Upper lobe of left lung (tissue), 6 donors: ENCODE results near the gene BPNT1. TPM values are rescaled to one million over a fixed set of nuclear protein-coding genes. Genes with fewer than 3 reads are reported as not detected.
"Not testable (repeated sequence)": the region's sequence is repeated elsewhere in the genome, so short reads cannot be mapped to it uniquely, and the experiment has no call there.

Experiments used
- ATAC-seq, 2 donors: fragments of 200-7000 bp; cut with Tn5 transposase; one replicate each; pipeline ENCODE4 v1.9.1; 2022; ENCODE audit warnings: mild to moderate bottlenecking in 2 of 2, moderate library complexity in 2 of 2; ENCODE audit not compliant: low FRiP score in 2 of 2
- DNase-seq, 2 donors: peaks; one replicate each; pipeline ENCODE4 v3.0.0-alpha.2; 2019 to 2020
- H3K27ac ChIP-seq, 4 donors: fragments of 200-600 bp; sonication (generic); one replicate each; pipeline ENCODE4 v1.5.1; 2016 to 2019
- H3K27me3 ChIP-seq, 4 donors: fragments of 200-600 bp; sonication (generic); one replicate each; pipeline ENCODE4 v1.5.1; 2017 to 2019
- H3K36me3 ChIP-seq, 4 donors: fragments of 200-600 bp; sonication (generic); one replicate each; pipeline ENCODE4 v1.5.1; 2016 to 2019
- H3K4me1 ChIP-seq, 4 donors: fragments of 200-600 bp; sonication (generic); one replicate each; pipeline ENCODE4 v1.5.1; 2018 to 2019
- H3K4me3 ChIP-seq, 4 donors: fragments of 200-600 bp; sonication (generic); one replicate each; pipeline ENCODE4 v1.5.1; 2017 to 2019; ENCODE audit warnings: mild to moderate bottlenecking in 2 of 4, moderate library complexity in 1 of 4
- H3K9me3 ChIP-seq, 4 donors: fragments of 200-600 bp; sonication (generic); one replicate each; pipeline ENCODE4 v1.5.1; 2018 to 2019
- EP300 ChIP-seq, 4 donors: sonication (generic); formaldehyde crosslinking; IDR thresholded peaks; one replicate each; pipeline ENCODE4 v1.5.1; 2017; ENCODE audit warnings: antibody characterized with exemption in 4 of 4, control low read depth in 2 of 4
- POLR2A ChIP-seq, 4 donors: fragments of 450-650 bp; IDR thresholded peaks; one replicate each; pipeline ENCODE4 v1.5.1; 2016 to 2017; ENCODE audit warnings: antibody characterized with exemption in 4 of 4, mild to moderate bottlenecking in 2 of 4
- POLR2AphosphoS5 ChIP-seq, 2 donors: sonication (generic); formaldehyde crosslinking; IDR thresholded peaks; one replicate each; pipeline ENCODE4 v1.5.1; 2017; ENCODE audit warnings: antibody characterized with exemption in 2 of 2
- WGBS, 2 donors: methylation state at CpG; one replicate each; pipeline ENCODE4 v1.1.5; 2017 to 2018; 5-methylcytosine and 5-hydroxymethylcytosine counted together
- total RNA-seq, 6 donors: library from RNA; depleted of rRNA in 4 of 6; stranded (reverse); fragments of >200 nt in 4 of 6; gene quantifications; one replicate each; pipeline versions ENCODE4 v1.1.0 to v1.2.1, GENCODE V29; 2016 to 2021
- TF ChIP-seq, protein P1 (sequence below), 6 experiments: fragments of 450-650 bp in 4 of 6; fragments of 200-600 bp in 2 of 6; sonication (generic) in 2 of 6; IDR thresholded peaks; one replicate each; pipeline ENCODE4 v1.5.1; 2016 to 2019; ENCODE audit warnings: antibody characterized with exemption in 6 of 6
- donor health status: DM: no; HTN: no; CAD: no; lungs with moderate emphysema.
- donor health status: DM: no; HTN: yes; CAD: no; lungs with severe emphysema.

BPNT1 gene
- total RNA-seq, 6 donors from 2014 or later: 14.7 to 23.9 (median 21.7) TPM

DNA sequence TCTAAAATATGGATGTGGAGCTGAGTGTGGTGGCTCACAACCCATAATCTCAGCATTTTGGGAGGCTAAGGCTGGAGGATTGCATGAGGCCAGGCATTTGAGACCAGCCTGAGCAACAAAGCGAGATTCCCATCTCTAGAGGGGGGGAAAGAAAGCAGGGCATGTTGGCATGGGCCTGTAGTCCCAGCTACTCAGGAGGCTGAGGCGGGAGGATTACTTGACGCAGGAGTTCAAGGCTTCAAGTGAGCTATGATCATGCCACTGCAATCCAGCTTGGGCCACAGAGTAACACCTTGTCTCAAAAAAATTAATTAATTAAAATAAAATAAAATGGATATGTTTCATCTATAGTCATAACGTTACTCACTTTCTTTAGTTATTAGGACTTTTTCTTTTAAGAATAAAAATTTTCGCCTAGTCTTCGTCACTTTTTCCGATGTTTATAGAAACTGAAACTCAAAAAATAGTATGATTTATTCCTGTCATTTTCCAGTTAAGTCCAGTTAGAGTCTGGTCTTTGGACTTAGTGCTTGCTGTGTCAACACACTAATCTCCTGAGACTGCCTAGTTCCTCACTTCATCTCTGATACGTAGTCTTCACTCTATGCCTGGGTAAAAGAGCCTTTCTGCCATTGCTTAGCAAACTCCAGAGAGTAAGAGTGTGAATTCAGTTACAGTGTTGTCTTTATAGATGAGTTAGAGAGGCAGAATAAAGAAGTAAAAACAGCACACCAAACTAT is 32.4 kb upstream of the BPNT1 start:
- Histone ChIP-seq H3K27me3 (no peaks in the 10 kb centered on the region), H3K4me3 (no peak overlapping the region), H3K4me1 (no peaks in the 10 kb centered on the region), H3K9me3 (no peaks in the 10 kb centered on the region), H3K36me3 (peaks cover 0 to 36% (median 10%) of the 10 kb centered on the region in 4 donors), H3K27ac (no peak overlapping the region)
- no peak for TF ChIP-seq POLR2A (IDR thresholded peaks at IDR 0.05)
- TF ChIP-seq POLR2AphosphoS5 (IDR thresholded peaks at IDR 0.05): no peak
- no peak for TF ChIP-seq EP300 (IDR thresholded peaks at IDR 0.05)
- TF ChIP-seq, protein P1, sequence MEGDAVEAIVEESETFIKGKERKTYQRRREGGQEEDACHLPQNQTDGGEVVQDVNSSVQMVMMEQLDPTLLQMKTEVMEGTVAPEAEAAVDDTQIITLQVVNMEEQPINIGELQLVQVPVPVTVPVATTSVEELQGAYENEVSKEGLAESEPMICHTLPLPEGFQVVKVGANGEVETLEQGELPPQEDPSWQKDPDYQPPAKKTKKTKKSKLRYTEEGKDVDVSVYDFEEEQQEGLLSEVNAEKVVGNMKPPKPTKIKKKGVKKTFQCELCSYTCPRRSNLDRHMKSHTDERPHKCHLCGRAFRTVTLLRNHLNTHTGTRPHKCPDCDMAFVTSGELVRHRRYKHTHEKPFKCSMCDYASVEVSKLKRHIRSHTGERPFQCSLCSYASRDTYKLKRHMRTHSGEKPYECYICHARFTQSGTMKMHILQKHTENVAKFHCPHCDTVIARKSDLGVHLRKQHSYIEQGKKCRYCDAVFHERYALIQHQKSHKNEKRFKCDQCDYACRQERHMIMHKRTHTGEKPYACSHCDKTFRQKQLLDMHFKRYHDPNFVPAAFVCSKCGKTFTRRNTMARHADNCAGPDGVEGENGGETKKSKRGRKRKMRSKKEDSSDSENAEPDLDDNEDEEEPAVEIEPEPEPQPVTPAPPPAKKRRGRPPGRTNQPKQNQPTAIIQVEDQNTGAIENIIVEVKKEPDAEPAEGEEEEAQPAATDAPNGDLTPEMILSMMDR (IDR thresholded peaks at IDR 0.05): no peak
- ATAC-seq (no peak), DNase-seq (no peak)
- 87 to 93% methylated on average over 8 of the region's 8 CpGs for WGBS, 2 donors

DNA sequence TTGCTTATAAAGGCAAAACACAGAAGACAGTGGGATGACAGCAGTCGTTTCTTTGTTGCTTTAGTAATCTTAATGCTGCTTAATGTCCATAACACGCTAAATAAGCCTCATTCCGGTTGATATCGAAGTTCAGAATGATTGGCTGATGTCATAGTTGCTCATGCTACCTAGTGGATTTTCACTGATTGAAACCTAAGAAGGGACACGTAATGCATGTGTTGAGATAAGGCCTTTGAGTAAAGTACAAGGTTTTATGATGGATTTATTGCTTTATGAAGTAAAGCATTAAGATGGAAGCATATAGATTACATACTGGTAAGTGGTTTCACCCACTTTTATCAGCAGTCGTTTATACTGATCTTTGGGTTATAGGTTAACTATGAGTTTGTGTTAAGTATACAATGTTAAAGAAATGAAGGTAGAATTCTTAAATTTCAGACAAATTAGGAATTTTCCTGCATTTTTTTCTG is 29.5 kb upstream of the BPNT1 start:
- no peak for ATAC-seq
- 79 to 87% methylated on average over 6 of the region's 6 CpGs for WGBS, 2 donors

DNA sequence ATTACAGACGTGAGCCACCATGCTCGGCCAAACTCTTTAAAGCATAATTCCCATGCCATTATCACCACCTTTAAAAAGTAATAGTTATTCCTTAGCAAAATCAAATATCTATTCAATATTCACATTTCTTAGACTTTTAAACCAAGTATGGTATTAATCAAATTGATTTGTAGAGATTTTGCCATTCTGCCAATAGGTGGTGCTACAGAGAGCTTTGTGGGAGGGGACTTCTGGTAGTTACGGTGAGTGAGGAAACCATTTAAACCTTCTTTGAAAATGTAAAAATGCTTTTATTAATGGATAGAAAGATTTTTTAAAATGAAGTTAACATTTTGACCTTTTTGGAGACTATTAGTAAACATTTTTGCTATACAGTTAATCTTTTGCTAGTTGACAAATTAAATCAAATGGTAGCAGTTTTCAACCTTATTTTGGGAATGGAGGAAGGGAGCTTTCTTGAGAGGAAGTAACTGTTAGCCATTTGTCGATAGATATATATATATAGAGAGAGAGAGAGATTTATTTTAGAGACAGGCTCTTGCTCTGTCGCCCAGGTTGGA is 23.6 kb upstream of the BPNT1 start:
- H3K27me3 ChIP-seq: no peaks in the 10 kb centered on the region
- 59 to 77% methylated on average over 5 of the region's 5 CpGs for WGBS, 2 donors
- no peak for TF ChIP-seq EP300 (IDR thresholded peaks at IDR 0.05)
- TF ChIP-seq, protein P1 (IDR thresholded peaks at IDR 0.05): peak in 5 of 6 experiments; percentile 13 to 34 (median 29)
- no peak overlapping the region for H3K27ac ChIP-seq
- ATAC-seq (peak in 1 of 2 donors; percentile 62), DNase-seq (no peak)
- H3K4me1 ChIP-seq: no peaks in the 10 kb centered on the region
- H3K36me3 ChIP-seq: peaks cover 9 to 94% (median 36%) of the 10 kb centered on the region in 4 donors
- H3K4me3 ChIP-seq: peak overlapping the region in 1 of 4 donors; percentile 6
- H3K9me3 ChIP-seq: no peaks in the 10 kb centered on the region

More for the DNA sequence above, 29.5 kb upstream of the BPNT1 start:
- Histone ChIP-seq H3K4me3 (no peak overlapping the region), H3K4me1 (no peaks in the 10 kb centered on the region), H3K27ac (no peak overlapping the region), H3K9me3 (no peaks in the 10 kb centered on the region), H3K27me3 (no peaks in the 10 kb centered on the region), H3K36me3 (peaks cover 0 to 45% (median 8%) of the 10 kb centered on the region in 4 donors)
- no peak for DNase-seq
- TF ChIP-seq, protein P1 (IDR thresholded peaks at IDR 0.05): no peak
- TF ChIP-seq POLR2AphosphoS5 (IDR thresholded peaks at IDR 0.05): no peak
- no peak for TF ChIP-seq POLR2A (IDR thresholded peaks at IDR 0.05)
- TF ChIP-seq EP300 (IDR thresholded peaks at IDR 0.05): no peak

DNA sequence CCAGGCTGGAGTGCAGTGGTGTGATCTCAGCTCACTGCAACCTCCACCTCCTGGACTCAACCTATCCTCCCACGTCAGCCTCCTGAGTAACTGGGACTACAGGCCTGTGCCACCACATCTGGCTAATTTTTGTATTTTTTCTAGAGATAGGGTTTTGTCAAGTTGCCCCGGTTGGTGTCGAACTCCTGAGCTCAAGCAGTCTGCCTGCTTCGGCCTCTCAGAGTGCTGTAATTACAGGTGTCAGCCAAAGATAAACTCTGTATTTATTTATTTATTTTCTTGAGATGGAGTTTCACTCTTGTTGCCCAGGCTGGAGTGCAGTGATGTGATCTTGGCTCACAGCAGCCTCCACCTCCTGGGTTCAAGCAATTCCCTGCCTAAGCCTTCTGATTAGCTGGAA is 23.0 kb upstream of the BPNT1 start:
- 93 to 100% methylated on average over 4 of the region's 4 CpGs for WGBS, 2 donors
- not testable (repeated sequence) for H3K4me3 ChIP-seq, ATAC-seq, H3K9me3 ChIP-seq, DNase-seq, H3K4me1 ChIP-seq, H3K27ac ChIP-seq, H3K27me3 ChIP-seq
- H3K36me3 ChIP-seq: peaks cover 9 to 94% (median 41%) of the 10 kb centered on the region in 4 donors

DNA sequence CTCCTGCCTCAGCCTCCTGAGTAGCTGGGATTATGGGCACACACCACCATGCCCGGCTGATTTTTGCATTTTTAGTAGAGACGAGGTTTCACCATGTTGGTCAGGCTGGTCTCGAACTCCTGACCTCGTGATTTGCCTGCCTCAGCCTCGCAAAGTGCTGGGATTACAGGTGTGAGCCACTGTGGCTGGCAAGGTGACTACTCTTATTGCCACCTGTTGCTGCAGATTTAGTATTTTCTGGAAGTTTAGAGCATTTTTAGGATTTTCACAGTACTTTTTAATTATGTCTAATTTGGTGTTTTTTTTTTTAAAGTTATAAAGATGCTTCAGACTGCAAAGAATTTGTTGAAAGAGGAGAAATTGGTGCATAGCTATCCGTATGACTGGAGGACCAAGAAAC is 20.9 kb upstream of the BPNT1 start:
- H3K4me1 ChIP-seq, ATAC-seq, H3K27me3 ChIP-seq, H3K9me3 ChIP-seq, H3K27ac ChIP-seq, H3K4me3 ChIP-seq, DNase-seq: not testable (repeated sequence)
- peaks cover 16 to 94% (median 56%) of the 10 kb centered on the region in 4 donors for H3K36me3 ChIP-seq
- WGBS, 2 donors: 97% methylated on average over 6 of the region's 6 CpGs

DNA sequence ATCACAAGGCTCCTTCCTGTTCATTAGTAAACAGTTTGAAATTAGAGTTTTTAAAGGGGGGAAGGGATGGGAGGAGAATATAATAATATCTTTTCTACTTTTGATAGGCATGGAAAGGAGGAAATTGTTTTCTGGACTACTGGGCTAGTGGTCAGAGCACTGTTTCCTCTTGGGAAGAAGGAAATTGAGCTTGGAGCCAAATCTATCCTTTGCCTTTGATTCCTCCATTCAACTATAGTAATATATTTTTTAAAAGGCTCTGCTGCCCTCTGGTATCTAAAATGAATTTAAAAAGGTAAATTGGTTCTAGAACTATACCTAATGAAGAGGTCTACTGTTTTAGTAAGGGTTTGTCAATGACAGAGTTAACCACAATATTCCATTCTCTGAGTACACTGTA is 10.2 kb upstream of the BPNT1 start:
- ATAC-seq: no peak
- H3K27me3 ChIP-seq: no peaks in the 10 kb centered on the region
- H3K4me1 ChIP-seq: peaks cover 8 to 14% (median 9%) of the 10 kb centered on the region in 4 donors
- DNase-seq: no peak
- TF ChIP-seq, protein P1 (IDR thresholded peaks at IDR 0.05): no peak
- no peak for TF ChIP-seq POLR2A (IDR thresholded peaks at IDR 0.05)
- H3K36me3 ChIP-seq: peaks cover 20 to 79% (median 29%) of the 10 kb centered on the region in 4 donors
- peak overlapping the region in 1 of 4 donors; percentile 34 for H3K27ac ChIP-seq
- H3K4me3 ChIP-seq: no peak overlapping the region
- no peaks in the 10 kb centered on the region for H3K9me3 ChIP-seq
